ENCODE data around the gene LRRC27.

Gene LRRC27

DNA sequence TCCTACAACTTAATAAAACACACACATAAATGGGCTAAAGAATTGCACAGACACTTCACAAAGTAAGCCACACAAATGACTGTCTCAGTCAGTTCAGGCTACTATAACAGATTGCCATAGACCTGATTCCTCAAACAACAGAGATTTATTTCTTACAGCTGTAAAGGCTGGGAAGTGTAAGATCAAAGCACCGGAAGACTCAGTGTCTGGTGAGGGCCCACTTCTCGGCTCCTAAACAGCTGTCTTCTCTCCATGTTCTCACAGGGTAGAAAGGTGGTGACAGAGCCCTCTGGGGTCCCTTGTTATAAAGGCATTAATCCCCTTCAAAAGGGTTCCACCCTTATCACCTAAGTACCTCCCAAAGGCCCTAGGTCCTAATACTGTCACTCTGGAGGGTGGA is 42.6 kb upstream of the LRRC27 start:
- no peaks in the 10 kb centered on the region for H3K27me3 ChIP-seq (ENCODE audit: insufficient read depth, low read length)
- H3K4me2 ChIP-seq (ENCODE audit: low read length) = no peak overlapping the region
- no peaks in the 10 kb centered on the region for H3K9me3 ChIP-seq (ENCODE audit: low read length)
- no peak overlapping the region for H3K4me3 ChIP-seq (ENCODE audit: low read depth, low read length, poor library complexity, severe bottlenecking)
- no peaks in the 10 kb centered on the region for H3K36me3 ChIP-seq (ENCODE audit: insufficient read depth, low read length)
- no peaks in the 10 kb centered on the region for H3K9me2 ChIP-seq (ENCODE audit: low read depth, low read length)
- no peak overlapping the region for H3K27ac ChIP-seq (ENCODE audit: low read depth, low read length, poor library complexity, severe bottlenecking)
- no peaks in the 10 kb centered on the region for H3F3A ChIP-seq (ENCODE audit: insufficient read depth, low read length)
- H3K9ac ChIP-seq (ENCODE audit: low read length) = no peak overlapping the region
- H4K20me1 ChIP-seq (ENCODE audit: insufficient read depth, low read length) = no peaks in the 10 kb centered on the region
- no peak for TF ChIP-seq EZH2 (IDR thresholded peaks at IDR 0.05; ENCODE audit: borderline replicate concordance, low read length)
- TF ChIP-seq, protein P1, sequence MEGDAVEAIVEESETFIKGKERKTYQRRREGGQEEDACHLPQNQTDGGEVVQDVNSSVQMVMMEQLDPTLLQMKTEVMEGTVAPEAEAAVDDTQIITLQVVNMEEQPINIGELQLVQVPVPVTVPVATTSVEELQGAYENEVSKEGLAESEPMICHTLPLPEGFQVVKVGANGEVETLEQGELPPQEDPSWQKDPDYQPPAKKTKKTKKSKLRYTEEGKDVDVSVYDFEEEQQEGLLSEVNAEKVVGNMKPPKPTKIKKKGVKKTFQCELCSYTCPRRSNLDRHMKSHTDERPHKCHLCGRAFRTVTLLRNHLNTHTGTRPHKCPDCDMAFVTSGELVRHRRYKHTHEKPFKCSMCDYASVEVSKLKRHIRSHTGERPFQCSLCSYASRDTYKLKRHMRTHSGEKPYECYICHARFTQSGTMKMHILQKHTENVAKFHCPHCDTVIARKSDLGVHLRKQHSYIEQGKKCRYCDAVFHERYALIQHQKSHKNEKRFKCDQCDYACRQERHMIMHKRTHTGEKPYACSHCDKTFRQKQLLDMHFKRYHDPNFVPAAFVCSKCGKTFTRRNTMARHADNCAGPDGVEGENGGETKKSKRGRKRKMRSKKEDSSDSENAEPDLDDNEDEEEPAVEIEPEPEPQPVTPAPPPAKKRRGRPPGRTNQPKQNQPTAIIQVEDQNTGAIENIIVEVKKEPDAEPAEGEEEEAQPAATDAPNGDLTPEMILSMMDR (IDR thresholded peaks at IDR 0.05; ENCODE audit: low read length) = no peak
- no peak overlapping the region for H2AFZ ChIP-seq (ENCODE audit: low read length)
- no peaks in the 10 kb centered on the region for H3K4me1 ChIP-seq (ENCODE audit: insufficient read depth, low read length, severe bottlenecking)
- no peaks in the 10 kb centered on the region for H3K79me2 ChIP-seq (ENCODE audit: insufficient read depth, low read length)

DNA sequence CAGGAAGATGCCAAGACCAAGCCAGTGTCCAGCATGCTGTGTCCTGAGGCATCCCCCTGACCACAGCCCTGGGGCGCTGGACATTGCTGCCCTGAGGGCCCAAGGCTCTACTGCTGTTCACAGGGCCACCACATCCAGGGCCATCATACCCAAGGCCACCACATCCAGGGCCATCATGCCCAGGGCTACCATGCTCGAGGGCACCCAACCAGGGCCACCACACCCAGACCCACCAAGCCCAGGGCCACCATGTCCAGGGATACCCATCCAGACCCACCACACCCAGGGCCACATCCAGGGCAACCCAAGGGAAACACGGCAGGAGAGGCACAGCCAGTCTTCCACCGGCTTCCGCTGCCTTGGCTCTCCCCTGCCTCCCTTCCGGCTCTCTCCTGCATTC is 41.4 kb upstream of the LRRC27 start:
- Histone ChIP-seq H3K79me2 (ENCODE audit: insufficient read depth, low read length) (no peaks in the 10 kb centered on the region), H3K4me2 (ENCODE audit: low read length) (no peak overlapping the region), H3K4me1 (ENCODE audit: insufficient read depth, low read length, severe bottlenecking) (no peaks in the 10 kb centered on the region), H3K36me3 (ENCODE audit: insufficient read depth, low read length) (no peaks in the 10 kb centered on the region), H3F3A (ENCODE audit: insufficient read depth, low read length) (no peaks in the 10 kb centered on the region), H3K27me3 (ENCODE audit: insufficient read depth, low read length) (no peaks in the 10 kb centered on the region), H4K20me1 (ENCODE audit: insufficient read depth, low read length) (no peaks in the 10 kb centered on the region), H3K4me3 (ENCODE audit: low read depth, low read length, poor library complexity, severe bottlenecking) (no peak overlapping the region), H3K9ac (ENCODE audit: low read length) (no peak overlapping the region), H3K27ac (ENCODE audit: low read depth, low read length, poor library complexity, severe bottlenecking) (no peak overlapping the region), H3K9me3 (ENCODE audit: low read length) (no peaks in the 10 kb centered on the region), H3K9me2 (ENCODE audit: low read depth, low read length) (no peaks in the 10 kb centered on the region), H2AFZ (ENCODE audit: low read length) (no peak overlapping the region)
- TF ChIP-seq, protein P1 (IDR thresholded peaks at IDR 0.05; ENCODE audit: low read length) = no peak
- no peak for TF ChIP-seq EZH2 (IDR thresholded peaks at IDR 0.05; ENCODE audit: borderline replicate concordance, low read length)

DNA sequence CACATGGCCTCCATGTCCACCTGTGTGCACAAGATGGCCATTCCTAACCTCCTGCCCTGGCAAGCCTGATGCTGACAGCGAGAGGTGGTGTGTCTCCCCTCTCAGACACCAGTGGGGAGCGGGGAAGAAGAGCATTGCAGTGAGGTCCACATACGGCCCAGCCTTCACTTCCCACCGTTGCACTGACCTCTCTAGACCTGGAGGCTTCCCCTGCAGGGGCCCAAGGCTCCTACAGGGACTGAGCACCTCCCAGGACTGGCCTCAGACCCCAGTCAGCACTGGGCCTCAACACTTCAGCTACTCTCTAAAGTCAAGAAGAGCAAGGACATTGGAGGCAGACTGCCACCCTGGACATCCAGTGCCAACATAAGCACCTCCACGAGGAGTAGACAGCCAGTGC is 40.2 kb upstream of the LRRC27 start:
- Histone ChIP-seq H3K9me2 (ENCODE audit: low read depth, low read length) (no peaks in the 10 kb centered on the region), H3F3A (ENCODE audit: insufficient read depth, low read length) (no peaks in the 10 kb centered on the region), H3K9me3 (ENCODE audit: low read length) (no peaks in the 10 kb centered on the region), H3K36me3 (ENCODE audit: insufficient read depth, low read length) (no peaks in the 10 kb centered on the region), H2AFZ (ENCODE audit: low read length) (no peak overlapping the region), H4K20me1 (ENCODE audit: insufficient read depth, low read length) (no peaks in the 10 kb centered on the region), H3K4me3 (ENCODE audit: low read depth, low read length, poor library complexity, severe bottlenecking) (no peak overlapping the region), H3K9ac (ENCODE audit: low read length) (no peak overlapping the region), H3K79me2 (ENCODE audit: insufficient read depth, low read length) (no peaks in the 10 kb centered on the region), H3K27ac (ENCODE audit: low read depth, low read length, poor library complexity, severe bottlenecking) (no peak overlapping the region), H3K27me3 (ENCODE audit: insufficient read depth, low read length) (no peaks in the 10 kb centered on the region), H3K4me1 (ENCODE audit: insufficient read depth, low read length, severe bottlenecking) (no peaks in the 10 kb centered on the region), H3K4me2 (ENCODE audit: low read length) (no peak overlapping the region)
- TF ChIP-seq, protein P1 (IDR thresholded peaks at IDR 0.05; ENCODE audit: low read length) = no peak
- TF ChIP-seq EZH2 (IDR thresholded peaks at IDR 0.05; ENCODE audit: borderline replicate concordance, low read length) = no peak

Data from OCI-LY1 (cell line).